GM19043 (cell line): ENCODE measurements around the gene TMEM100.

ENCODE experiments used
- ATAC-seq: cut with Tn5 transposase; IDR thresholded peaks from one replicate; pipeline ENCODE4 v1.9.1; 2021; ENCODE audit warnings: low read depth; ENCODE audit not compliant: unreplicated experiment

The TMEM100 gene

GRCh38 chr17:55722742-55723487 is at the start of gene TMEM100:
TSS of gene TMEM100 (minus strand) at chr17:55722864. CDS start at chr17:55721070, 1,794 bp downstream.
- ATAC-seq: no peak

- ATAC-seq: no peak
These were observed 49.4 kb upstream of the TMEM100 start for GRCh38 chr17:55772086-55772485.

GRCh38 chr17:55770196-55770870 is 47.7 kb upstream of the TMEM100 start:
- no peak for ATAC-seq

GRCh38 chr17:55769625-55770000 is 46.9 kb upstream of the TMEM100 start:
- ATAC-seq: no peak

GRCh38 chr17:55768936-55769624 is 46.4 kb upstream of the TMEM100 start:
- no peak for ATAC-seq

- ATAC-seq: no peak
These were observed 42.8 kb upstream of the TMEM100 start for GRCh38 chr17:55765472-55765871.

- ATAC-seq: no peak
These were observed 41.9 kb upstream of the TMEM100 start for GRCh38 chr17:55764610-55765009.

- ATAC-seq: no peak
These were observed 41.2 kb upstream of the TMEM100 start for GRCh38 chr17:55763856-55764255.

- ATAC-seq: no peak
These were observed 39.6 kb upstream of the TMEM100 start for GRCh38 chr17:55762086-55762858.

- no peak for ATAC-seq
These were observed 38.1 kb upstream of the TMEM100 start for GRCh38 chr17:55760643-55761355.

GRCh38 chr17:55758171-55758570 is 35.5 kb upstream of the TMEM100 start:
- no peak for ATAC-seq

GRCh38 chr17:55757659-55758058 is 35.0 kb upstream of the TMEM100 start:
- ATAC-seq: no peak

GRCh38 chr17:55756689-55757088 is 34.0 kb upstream of the TMEM100 start:
- no peak for ATAC-seq

- ATAC-seq: no peak
These were observed 29.1 kb upstream of the TMEM100 start for GRCh38 chr17:55751720-55752250.

GRCh38 chr17:55750750-55751657 is 28.3 kb upstream of the TMEM100 start, which contains the start of gene PCTP:
TSS of gene PCTP (plus strand) at chr17:55751051. CDS start at chr17:55751104, 53 bp downstream.
- peak; percentile 98 for ATAC-seq

GRCh38 chr17:55749985-55750384 is 27.3 kb upstream of the TMEM100 start:
- ATAC-seq: no peak

- no peak for ATAC-seq
These were observed 26.2 kb upstream of the TMEM100 start for GRCh38 chr17:55748841-55749240.

GRCh38 chr17:55747209-55747608 is 24.5 kb upstream of the TMEM100 start:
- no peak for ATAC-seq

GRCh38 chr17:55746466-55746865 is 23.8 kb upstream of the TMEM100 start:
- ATAC-seq: no peak
